ENCODE measurements around the gene GDPD3.
"Not testable (repeated sequence)": the region's sequence is repeated elsewhere in the genome, so short reads cannot be mapped to it uniquely, and the experiment has no call there.

The GDPD3 gene, protein sequence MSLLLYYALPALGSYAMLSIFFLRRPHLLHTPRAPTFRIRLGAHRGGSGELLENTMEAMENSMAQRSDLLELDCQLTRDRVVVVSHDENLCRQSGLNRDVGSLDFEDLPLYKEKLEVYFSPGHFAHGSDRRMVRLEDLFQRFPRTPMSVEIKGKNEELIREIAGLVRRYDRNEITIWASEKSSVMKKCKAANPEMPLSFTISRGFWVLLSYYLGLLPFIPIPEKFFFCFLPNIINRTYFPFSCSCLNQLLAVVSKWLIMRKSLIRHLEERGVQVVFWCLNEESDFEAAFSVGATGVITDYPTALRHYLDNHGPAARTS

GRCh38 chr16:30113031-30113710, at the start of gene GDPD3:
Gene GDPD3 (minus strand): TSS chr16:30113537. CDS start chr16:30113478, 59 bp downstream.
- DNase-seq: no peak

DNA sequence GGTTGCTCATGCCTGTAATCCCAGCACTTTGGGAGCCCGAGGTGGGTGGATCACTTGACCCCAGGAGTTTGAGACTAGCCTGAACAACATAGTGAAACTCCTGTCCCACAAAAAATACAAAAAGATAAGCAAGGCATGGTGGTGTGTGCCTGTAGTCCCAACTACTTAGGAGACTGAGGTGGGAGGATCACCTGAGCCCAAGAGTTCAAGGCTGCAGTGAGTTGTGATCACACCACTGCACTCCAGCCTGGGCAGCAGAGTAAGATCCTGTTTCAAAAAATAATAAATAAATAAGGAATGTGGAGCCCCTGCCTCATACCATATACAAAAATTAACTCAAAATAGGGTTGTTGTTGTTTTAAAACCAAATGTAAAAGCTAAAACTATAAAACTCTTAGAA, 43.9 kb upstream of the GDPD3 start:
- no peak for DNase-seq

GRCh38 chr16:30155188-30155587, 41.9 kb upstream of the GDPD3 start:
- no peak for DNase-seq

- DNase-seq: no peak
Observed at GRCh38 chr16:30152517-30152916, 39.2 kb upstream of the GDPD3 start.

DNA sequence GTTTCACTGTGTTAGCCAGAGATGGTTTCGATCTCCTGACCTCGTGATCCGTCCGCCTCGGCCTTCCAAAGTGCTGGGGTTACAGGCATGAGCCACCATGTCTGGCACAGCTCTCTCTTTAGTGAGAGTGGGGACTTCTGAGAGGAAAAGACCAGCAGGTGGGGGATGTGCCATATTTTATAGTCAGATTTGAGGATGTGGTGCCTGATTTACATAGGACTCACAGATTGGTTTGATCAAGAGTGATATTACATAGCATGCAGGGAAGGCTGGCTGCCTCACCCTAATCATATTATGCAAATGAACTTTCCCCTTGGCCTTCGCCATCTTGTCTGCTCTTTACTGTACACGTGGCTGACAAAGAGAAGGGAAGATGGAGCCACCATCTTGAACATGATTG, 37.8 kb upstream of the GDPD3 start:
- no peak for DNase-seq

GRCh38 chr16:30149250-30149930, 36.1 kb upstream of the GDPD3 start:
- no peak for DNase-seq

DNA sequence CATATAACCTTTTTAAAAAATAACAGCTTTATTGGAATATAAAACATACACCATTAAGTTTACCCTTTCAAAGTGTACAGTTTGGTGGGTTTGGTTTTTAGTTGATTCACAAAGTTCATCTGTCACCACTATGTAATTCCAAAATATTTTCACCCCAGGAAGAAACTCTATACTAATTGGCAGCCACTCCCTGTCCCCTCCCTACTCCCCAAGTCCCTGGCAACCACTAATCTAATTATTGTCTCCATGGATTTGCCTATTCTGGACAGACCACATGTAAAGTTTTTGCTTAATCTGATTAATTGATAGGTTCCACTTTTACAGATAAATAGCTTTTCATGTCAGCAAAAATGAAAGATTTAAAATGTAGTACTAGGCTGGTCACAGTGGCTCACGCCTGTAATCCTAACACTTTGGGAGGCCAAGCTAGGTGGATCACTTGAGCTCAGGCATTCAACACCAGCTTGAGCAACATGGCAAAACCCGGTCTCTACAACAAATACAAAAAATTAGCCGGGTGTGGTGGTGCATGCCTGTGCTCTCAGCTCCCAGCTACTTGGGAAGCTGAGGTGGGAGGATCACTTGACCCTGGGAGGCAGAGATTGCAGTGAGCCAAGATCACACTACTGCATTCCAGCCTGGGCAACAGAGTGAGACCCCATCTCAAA, 34.6 kb upstream of the GDPD3 start:
- no peak for DNase-seq

DNA sequence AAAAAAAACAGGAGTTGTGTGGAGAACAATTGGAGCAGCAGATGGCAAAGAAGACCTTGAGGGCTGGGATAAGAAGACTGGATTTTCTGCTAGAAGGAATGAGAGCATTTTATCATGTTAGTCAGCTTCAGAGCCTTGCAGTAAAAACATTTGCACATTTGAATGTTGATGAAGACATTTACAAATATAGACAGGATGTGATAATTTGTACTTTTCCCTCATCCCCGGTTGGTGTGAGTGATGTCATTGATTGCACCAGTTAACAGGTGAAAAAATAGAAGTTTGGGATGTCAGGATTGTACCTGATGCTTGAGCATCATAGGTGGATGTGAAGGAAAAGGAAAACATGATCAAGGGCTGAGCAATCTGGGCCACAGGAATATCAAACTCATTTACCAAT, 32.3 kb upstream of the GDPD3 start:
- no peak for DNase-seq

- DNase-seq: no peak
Observed at GRCh38 chr16:30144917-30145316, 31.6 kb upstream of the GDPD3 start.

- DNase-seq: no peak
Observed at GRCh38 chr16:30144017-30144416, 30.7 kb upstream of the GDPD3 start.

GRCh38 chr16:30143347-30143702, 30.0 kb upstream of the GDPD3 start:
- DNase-seq: no peak

DNA sequence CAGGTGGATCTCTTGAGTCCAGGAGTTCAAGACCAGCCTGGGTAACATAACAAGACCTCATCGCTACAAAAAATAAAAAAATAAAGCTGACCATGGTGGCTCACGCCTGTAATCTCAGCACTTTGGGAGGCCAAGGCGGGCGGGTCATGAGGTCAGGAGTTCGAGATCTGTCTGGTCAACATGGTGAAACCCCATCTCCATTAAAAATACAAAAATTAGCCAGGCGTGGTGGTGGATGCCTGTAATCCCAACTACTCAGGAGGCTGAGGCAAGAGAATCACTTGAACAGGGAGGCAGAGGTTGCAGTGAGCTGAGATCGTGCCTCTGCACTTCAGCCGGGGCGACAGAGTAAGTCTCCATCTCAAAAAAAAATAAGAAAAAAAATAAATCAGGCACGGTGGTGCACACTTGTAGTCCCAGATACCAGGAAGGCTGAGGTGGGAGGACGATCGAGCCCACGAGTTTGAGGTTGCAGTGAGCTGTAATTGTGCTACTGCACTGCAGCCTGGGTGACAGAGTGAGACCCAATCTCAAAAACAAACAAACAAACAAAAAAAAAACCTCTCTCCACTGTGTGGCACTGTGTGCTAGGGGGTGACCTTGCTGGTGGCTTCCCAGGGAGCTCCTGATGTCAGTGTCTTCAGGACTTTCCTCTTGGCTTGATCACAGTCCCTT, 29.5 kb upstream of the GDPD3 start:
- DNase-seq: no peak

DNA sequence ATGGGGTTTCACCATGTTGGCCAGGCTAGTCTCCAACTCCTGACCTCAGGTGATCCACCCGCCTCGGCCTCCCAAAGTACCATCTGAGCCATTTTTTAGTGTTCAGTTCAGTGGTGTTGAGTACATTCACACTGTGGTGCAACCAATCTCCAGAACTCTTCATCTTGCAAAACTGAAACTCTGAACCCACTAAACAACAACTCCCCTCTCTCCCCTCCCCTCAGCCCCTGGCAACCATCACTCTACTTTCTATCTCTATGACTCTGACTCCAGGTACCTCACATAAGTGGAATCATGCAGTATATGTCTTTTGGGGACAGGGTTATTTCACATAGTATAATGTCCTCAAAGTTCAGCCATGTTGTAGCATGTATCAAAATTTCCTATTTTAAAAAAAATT, 28.4 kb upstream of the GDPD3 start:
- DNase-seq: no peak

DNA sequence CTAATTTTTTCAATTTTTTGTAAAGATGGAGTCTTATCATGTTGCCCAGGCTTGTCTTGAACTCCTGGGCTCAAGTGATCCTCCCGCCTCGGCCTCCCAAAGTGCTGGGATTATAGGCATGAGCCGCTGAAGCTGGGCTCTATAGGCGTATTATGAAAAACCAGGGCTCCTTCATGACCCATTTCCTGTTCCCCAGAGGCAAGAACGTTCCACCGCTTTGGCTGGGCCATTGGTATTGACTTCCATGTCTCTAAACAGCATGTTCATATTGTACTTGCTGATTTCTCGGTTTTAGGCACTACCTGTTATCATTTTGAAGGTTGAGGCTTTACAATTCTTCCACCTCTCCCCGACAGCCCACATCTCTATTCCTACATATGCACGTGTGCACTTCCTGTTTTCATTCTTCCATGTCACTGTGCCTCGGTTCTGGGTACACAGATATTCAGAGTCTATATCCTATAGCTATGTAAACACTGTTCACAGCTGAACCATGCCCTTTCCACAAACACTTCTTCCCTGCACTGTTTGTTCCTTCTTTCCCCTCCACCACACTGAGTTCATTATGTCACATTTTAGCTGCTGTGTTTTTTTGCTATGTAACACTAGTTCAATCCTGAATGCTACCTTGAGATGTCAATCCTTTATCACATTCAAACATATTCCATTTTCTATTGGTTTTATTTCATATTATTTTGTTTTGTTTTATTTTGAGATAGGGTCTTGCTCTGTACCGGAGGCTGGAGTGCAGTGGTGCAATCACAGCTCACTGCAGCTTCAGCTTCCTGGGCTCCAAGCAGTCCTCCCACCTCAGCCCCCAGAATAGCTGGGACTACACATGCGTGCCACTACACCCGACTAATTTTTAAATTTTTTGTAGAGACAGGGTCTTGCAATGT, 26.5 kb upstream of the GDPD3 start:
- DNase-seq: no peak

- no peak for DNase-seq
Observed at GRCh38 chr16:30137897-30138296, 24.6 kb upstream of the GDPD3 start.

GRCh38 chr16:30136971-30137605, 23.8 kb upstream of the GDPD3 start:
- DNase-seq: no peak

- no peak for DNase-seq
Observed at GRCh38 chr16:30132591-30132990, 19.3 kb upstream of the GDPD3 start.

- DNase-seq: no peak
Observed at GRCh38 chr16:30131869-30132475, 18.6 kb upstream of the GDPD3 start.

DNA sequence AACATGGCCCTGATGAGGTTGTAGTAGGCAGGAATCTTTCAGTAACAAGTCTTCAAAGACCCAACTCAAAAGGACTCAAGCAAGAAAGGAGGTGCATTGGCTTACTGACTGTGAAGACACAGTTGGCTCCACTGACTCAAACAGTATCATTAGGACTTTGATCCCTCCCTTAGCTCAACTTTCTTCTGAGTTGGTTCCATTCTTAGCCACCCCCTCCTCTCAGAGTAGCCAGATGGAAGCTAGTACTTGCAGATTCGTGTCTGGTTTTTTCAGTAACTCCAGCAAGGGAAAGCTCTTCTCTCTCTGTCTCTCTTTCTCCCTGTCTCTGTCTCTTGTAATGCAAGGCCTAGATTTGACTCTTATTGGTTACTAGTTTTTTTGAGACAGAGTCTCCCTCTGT, 14.7 kb upstream of the GDPD3 start:
- no peak for DNase-seq

- not testable (repeated sequence) for DNase-seq
Observed at GRCh38 chr16:30125690-30126089, 12.4 kb upstream of the GDPD3 start.

DNA sequence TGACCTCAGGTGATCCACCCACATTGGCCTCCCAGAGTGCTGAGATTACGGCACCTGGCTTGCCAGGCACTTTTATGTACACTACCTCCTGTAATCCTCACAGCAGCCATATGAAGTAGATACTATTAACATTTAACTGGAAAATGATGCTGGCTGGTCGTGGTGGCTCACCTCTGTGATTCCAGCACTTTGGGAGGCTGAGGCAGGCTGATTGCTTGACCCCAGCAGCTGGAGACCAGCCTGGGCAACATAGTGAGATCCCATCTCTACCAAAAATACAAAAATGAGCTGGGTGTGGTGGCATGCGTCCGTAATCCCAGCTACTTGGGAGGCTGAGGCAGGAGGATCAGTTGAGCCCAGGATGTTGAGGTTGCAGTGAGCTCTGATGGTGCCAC, 11.6 kb upstream of the GDPD3 start:
- no peak for DNase-seq
